Right forelimb (tissue), 1 donor: ENCODE measurements around the gene CAMK2N2.
"Not testable (repeated sequence)": the region's sequence is repeated elsewhere in the genome, so short reads cannot be mapped to it uniquely, and the experiment has no call there.

ENCODE experiments used
- DNase-seq: peaks from one replicate; pipeline ENCODE4 v3.0.0-alpha.2; 2018

Gene CAMK2N2

GRCh38 chr3:184267249-184267648, 5.9 kb upstream of the CAMK2N2 start:
- not testable (repeated sequence) for DNase-seq

DNA sequence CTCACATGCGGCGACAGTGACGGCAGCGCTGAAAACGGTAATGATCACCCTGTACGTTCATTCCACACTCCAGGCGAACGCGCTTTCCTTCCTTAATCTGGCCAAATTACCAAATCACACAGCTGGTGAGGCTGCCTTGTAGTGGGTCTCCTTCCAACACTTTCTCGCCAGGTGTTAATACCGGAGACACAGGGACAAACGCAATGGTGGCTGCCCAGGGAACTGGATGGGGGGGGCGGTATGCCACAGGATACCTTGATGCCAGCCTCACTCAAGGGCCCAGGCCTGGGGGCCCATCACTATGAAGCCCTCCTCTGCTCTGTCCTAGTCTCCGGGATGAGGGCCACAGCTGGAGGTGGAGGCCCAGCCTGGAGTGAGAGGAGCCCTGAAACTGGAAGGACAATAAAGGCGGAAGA, 1.4 kb upstream of the CAMK2N2 start:
- peak; percentile 37 for DNase-seq

DNA sequence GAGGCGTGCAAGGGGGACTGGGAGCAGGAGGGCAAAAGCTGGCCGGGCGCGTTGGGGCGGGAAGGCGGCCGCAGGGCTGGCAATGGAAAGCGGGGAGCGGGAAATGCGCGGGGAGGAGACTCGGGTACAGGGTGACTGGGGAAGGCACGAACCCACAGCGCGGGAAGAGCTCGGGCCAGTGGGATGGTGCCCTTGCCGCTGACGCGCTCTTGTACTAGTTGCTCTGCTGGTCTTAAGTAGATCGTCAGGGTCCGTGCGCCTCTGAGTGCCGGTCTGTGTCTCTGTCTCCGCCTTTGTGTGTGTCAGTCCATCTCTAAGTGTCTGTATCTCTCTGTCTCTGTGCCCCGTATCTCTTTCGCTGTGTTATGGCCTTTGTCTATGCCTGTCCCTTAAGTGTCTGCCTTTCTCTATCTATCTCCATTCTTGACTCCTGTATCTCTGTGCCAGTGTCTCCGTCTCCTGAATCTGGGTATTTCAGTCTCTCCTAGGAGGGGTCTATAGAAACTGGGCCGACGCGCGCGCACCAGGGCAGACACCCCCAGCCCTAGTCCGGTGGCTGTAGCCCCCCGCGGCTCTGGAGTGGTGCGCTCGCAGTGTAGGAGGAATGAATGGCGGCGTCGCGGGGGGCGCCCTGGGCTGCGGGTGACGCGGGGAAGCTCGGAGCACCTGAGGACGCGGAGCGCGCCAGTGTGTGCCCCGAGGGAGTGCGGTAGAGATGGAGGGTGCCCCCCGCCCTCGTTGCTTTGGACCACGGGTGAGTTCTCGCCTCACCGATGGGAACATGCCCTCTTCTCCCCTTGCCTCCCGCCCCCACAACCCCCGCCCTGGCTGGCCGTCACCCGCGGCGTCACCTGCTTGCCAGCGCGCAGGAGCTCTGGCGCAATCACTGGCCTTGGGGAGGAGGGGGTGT, 756 bp upstream of the CAMK2N2 start:
- DNase-seq, result peak; percentile 9

GRCh38 chr3:184260724-184261269, 556 bp downstream of the CAMK2N2 start:
- no peak for DNase-seq

- peak; percentile 65 for DNase-seq
These were observed 1.3 kb downstream of the CAMK2N2 start for GRCh38 chr3:184259878-184260723.

DNA sequence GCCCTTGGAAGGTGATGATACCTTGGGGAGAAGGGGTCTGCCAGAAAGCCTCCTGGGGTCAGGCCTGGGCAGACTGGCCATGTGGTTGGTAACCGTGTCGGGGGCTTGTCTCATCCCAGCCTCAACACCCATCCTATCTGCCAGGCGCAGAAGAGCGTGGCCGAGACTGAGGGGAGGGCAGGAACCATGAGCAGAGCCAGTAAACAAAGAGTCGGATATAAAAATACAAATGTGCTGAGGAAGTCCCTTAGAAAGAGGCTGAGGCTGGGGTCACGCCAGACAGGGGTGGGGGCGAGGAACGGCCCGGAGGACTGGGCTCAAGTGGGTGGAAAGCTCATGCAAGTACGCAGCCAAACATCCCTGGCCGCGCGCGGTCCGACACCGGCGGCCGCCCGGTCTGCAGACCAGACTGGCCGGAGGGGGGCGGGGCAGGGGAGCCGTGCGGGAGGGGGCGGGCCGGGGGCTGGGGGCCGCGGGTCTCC, 1.9 kb downstream of the CAMK2N2 start:
- DNase-seq, result no peak

GRCh38 chr3:184258926-184259325, 2.4 kb downstream of the CAMK2N2 start:
- DNase-seq, result peak; percentile 20

GRCh38 chr3:184257083-184257915, 4.1 kb downstream of the CAMK2N2 start:
- peak; percentile 5 for DNase-seq

GRCh38 chr3:184255291-184256039, 5.9 kb downstream of the CAMK2N2 start:
- DNase-seq, result peak; percentile 11

- DNase-seq, result peak; percentile 79
These were observed 11.1 kb downstream of the CAMK2N2 start for GRCh38 chr3:184250167-184250828.

DNA sequence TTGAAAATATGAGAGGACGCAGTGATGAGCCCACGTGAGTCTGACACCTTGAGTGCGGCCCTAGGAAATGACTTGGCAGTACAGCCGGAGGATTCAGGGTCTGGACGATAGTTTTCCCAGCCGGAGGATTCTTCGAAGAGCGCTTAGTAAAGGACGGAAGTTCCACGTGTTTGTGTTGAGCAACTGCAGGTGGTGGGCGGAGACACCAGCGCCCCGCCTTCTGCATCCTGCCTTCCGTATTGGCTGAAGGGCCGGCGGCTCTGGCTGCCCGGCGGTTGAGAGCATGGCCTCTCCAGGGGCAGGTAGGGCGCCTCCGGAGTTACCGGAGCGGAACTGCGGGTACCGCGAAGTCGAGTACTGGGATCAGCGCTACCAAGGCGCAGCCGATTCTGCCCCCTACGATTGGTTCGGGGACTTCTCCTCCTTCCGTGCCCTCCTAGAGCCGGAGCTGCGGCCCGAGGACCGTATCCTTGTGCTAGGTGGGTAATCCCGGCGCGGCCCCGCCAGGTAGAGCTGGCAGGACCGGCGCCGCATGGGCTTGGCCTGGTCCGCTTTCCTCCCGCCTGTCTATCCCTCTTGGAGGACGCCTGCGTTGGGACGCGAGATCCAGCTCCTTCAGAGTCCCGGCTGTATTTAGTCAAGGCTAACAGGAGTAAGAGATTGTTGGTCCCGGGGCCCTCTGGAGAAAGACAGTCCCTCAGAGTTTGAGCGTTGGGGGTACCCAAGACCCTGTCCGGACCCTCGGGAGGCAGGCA, 11.8 kb downstream of the CAMK2N2 start, which contains the start of gene EEF1AKMT4:
EEF1AKMT4 (plus strand) TSS at position 261 of the 755 bp plus-strand sequence; CDS start at position 284, 23 bp downstream.
- peak; percentile 92 for DNase-seq

- DNase-seq, result peak; percentile 94
These were observed 12.6 kb downstream of the CAMK2N2 start, which contains the start of gene ALG3 for GRCh38 chr3:184248454-184249411. TSS of gene ALG3 (minus strand) at chr3:184248962. CDS start at chr3:184248940, 22 bp downstream.

DNA sequence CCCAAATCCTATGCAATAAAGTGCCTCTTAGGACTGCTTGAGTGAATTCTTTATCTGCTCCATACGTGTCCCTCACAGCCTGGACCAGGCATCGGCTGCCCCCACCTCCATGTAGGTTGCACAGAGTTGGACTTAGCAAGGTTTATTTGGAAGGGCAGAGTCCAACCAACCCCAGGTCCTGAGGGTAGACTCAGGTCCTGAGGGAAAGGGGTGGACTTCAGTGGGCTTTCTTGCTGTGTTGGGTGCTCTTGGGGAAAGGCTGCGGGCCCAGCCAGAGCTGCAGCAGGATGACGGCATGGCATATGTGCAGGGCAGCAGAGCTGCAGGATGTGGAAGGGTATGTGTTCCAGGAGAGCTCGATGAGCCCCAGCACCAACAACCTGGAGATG, 19.1 kb downstream of the CAMK2N2 start:
- no peak for DNase-seq

- no peak for DNase-seq
These were observed 19.7 kb downstream of the CAMK2N2 start for GRCh38 chr3:184241447-184242296.

DNA sequence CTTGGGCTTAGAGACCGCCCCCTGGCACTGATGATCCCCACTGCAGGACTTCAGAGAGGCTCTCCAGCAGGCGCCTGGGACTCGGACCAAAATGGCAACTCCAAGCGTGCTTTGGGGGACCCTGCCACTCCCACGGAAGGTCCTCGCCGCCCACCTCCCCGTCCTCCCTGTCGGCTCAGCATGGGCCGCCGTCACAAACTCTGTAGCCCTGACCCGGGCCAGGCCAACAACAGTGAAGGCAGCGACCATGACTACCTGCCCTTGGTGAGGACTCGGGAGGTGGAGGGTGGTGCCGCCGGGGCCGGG, 20.3 kb downstream of the CAMK2N2 start:
- no peak for DNase-seq

DNA sequence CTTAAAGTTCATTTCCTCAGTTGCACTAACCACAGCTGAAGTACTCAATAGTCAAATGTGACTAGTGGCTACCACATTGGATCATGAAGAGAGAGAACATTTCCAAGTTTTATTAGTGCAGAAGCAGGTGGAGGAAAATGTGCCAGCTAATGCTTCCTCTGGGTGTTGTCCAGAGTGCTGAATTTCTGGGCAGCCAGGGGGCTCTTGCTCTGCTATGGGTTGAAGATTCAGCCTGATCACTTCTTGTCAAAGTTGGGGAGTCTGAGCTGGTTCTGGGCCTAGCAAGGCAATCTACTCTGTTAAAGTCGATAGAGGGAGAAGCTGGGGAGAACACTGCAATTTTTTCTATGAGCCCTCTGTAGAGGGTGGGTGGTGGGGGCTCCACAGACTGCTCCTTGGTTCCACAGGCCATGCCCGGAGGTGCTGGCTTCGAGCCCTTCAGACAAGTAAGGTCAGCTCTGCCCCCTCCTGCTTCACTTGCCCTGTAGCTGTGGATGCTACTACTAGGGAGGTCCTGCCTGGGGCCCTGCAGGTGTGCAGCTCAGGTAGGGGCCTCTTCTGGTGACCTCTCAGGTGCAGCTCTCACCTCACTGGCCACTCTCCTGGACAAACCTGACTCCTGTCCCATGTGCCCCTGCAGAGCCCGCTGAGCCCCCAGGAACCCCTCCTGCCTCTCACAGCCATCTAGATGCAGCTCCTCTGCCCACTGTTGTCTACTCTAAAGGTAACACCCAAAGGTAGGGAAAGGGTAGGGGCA, 20.8 kb downstream of the CAMK2N2 start:
- DNase-seq, result peak; percentile 57

DNA sequence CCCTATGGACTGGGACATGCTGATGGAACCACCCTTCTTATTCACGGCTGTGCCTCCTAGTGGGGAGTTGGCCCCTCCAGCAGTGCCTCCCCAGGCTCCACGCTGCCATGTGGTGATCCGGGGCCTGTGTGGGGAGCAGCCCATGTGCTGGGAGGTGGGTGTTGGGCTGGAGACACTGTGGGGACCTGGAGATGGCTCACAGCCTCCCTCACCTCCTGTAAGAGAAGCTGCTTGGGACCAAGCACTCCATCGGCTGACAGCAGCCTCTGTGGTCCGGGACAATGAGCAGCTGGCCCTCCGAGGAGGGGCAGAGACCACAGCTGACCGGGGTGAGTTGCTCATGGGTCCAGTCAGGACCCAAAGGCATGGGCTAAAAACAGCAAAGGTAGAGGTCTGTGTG, 21.6 kb downstream of the CAMK2N2 start:
- DNase-seq, result no peak
